H1 (cell line): ENCODE measurements around the gene OR2AG2.

Experiments
- ATF2 ChIP-seq: IDR thresholded peaks from 2 replicates; pipeline ENCODE4 v1.6.1; 2012; ENCODE audit warnings: low read length, inconsistent platforms
- CBX5 ChIP-seq: fragments of 300-800, 300-1000 bp; sonication (generic); IDR thresholded peaks from 2 replicates; pipeline ENCODE4 v1.7.1; 2016; ENCODE audit warnings: antibody characterized with exemption, low read length, low read depth
- CBX8 ChIP-seq: fragments of 300-800, 300-1000 bp; sonication (generic); IDR thresholded peaks from 2 replicates; pipeline ENCODE4 v1.7.1; 2016; ENCODE audit warnings: low read depth, low read length, borderline replicate concordance
- CREB1 ChIP-seq: IDR thresholded peaks from 2 replicates; pipeline ENCODE4 v1.6.1; 2012; ENCODE audit warnings: inconsistent platforms
- CTCF ChIP-seq, 3 experiments: IDR thresholded peaks; 1 replicate in 2 of 3; 2 replicates in 1 of 3; pipeline versions ENCODE4 v1.5.1 to v1.6.1; 2011; ENCODE audit warnings: low read length in 3 of 3, mild to moderate bottlenecking in 3 of 3, inconsistent platforms in 2 of 3, low read depth in 1 of 3, moderate library complexity in 1 of 3; ENCODE audit not compliant: insufficient read depth in 1 of 3; ENCODE audit errors: control extremely low read depth in 1 of 3
- E2F6 ChIP-seq: IDR thresholded peaks from 2 replicates; pipeline ENCODE4 v1.6.1; 2012; ENCODE audit warnings: inconsistent platforms
- GABPA ChIP-seq: IDR thresholded peaks from 2 replicates; pipeline ENCODE4 v1.6.1; 2011; ENCODE audit warnings: mild to moderate bottlenecking, low read length, moderate library complexity, borderline replicate concordance; ENCODE audit not compliant: insufficient read depth
- MAFK ChIP-seq: IDR thresholded peaks from 2 replicates; pipeline ENCODE4 v1.6.1; 2012; ENCODE audit warnings: low read depth, mild to moderate bottlenecking, improper control_type of control experiment, low read length
- RAD21 ChIP-seq, 2 experiments: IDR thresholded peaks in 1 of 2; conservative IDR thresholded peaks in 1 of 2; 2 replicates each; pipeline ENCODE4 v1.6.1; 2011; ENCODE audit warnings: low read depth in 2 of 2, low read length in 2 of 2, improper control_type of control experiment in 1 of 2, inconsistent platforms in 1 of 2, mild to moderate bottlenecking in 1 of 2, moderate library complexity in 1 of 2
- SIX5 ChIP-seq: IDR thresholded peaks from 2 replicates; pipeline ENCODE4 v1.6.1; 2011; ENCODE audit warnings: mild to moderate bottlenecking, low read depth, low read length
- SP1 ChIP-seq: IDR thresholded peaks from 2 replicates; pipeline ENCODE4 v1.6.1; 2011; ENCODE audit warnings: low read depth, low read length
- SP2 ChIP-seq: IDR thresholded peaks from 2 replicates; pipeline ENCODE4 v1.6.1; 2012; ENCODE audit warnings: mild to moderate bottlenecking, low read length, inconsistent platforms
- USF2 ChIP-seq: IDR thresholded peaks from 2 replicates; pipeline ENCODE4 v1.6.1; 2011; ENCODE audit warnings: low read length, improper control_type of control experiment
- ZNF274 ChIP-seq: IDR thresholded peaks from 2 replicates; pipeline ENCODE4 v1.7.0; 2012; ENCODE audit warnings: low read length, borderline replicate concordance; ENCODE audit errors: extremely low read depth

DNA sequence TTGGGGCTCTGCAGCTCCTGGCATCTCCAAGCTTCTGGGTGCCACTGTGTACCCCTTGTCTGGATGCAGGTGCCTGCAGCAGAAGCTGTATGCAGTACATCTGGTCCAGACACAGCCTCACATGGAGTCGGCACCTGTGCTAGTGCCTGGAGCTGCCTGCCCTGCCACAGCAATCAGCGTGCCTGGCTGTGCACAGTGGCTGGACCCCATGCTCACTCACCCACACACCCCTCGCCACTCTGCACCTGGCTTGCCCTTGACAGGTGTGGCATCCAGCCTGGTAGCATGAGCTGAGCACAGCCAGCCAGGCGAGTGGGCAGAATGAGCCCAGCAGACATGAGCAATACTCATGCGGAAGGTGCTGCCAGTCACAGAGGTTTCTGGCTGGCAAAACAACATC lies 47.2 kb upstream of the OR2AG2 start:
- TF ChIP-seq CTCF (IDR thresholded peaks at IDR 0.05; ENCODE audit: control extremely low read depth in 1 of 3, insufficient read depth in 1 of 3, low read depth in 1 of 3, low read length in 3 of 3) = no peak
- no peak for TF ChIP-seq ZNF274
- no peak for TF ChIP-seq RAD21 (IDR thresholded peaks at IDR 0.05 in 1 of 2, conservative IDR thresholded peaks at IDR 0.05 in 1 of 2; ENCODE audit: low read depth in 2 of 2, low read length in 2 of 2)
- TF ChIP-seq CBX8 = no peak
- TF ChIP-seq CREB1 = no peak
- TF ChIP-seq MAFK = no peak
- no peak for TF ChIP-seq GABPA
- TF ChIP-seq SP1 = no peak
- no peak for TF ChIP-seq ATF2
- TF ChIP-seq E2F6 = no peak
- no peak for TF ChIP-seq USF2
- TF ChIP-seq CBX5 = no peak
- TF ChIP-seq SIX5 = no peak
- no peak for TF ChIP-seq SP2
